Prostate gland (tissue), 2 donors: ENCODE results near the gene DDX51.

ENCODE experiments used
- POLR2A ChIP-seq: fragments of 450-650 bp; IDR thresholded peaks from one replicate; pipeline ENCODE4 v1.6.1; 2016; ENCODE audit warnings: antibody characterized with exemption, mild to moderate bottlenecking
- TF ChIP-seq, protein P1 (sequence below), 4 experiments: fragments of 200-600 bp in 2 of 4; fragments of 450-650 bp in 2 of 4; sonication (generic) in 2 of 4; IDR thresholded peaks; 1 replicate in 3 of 4; 2 replicates in 1 of 4; pipeline ENCODE4 v1.5.1; 2016 to 2019; ENCODE audit warnings: antibody characterized with exemption in 4 of 4, mild to moderate bottlenecking in 2 of 4, moderate library complexity in 2 of 4

DNA sequence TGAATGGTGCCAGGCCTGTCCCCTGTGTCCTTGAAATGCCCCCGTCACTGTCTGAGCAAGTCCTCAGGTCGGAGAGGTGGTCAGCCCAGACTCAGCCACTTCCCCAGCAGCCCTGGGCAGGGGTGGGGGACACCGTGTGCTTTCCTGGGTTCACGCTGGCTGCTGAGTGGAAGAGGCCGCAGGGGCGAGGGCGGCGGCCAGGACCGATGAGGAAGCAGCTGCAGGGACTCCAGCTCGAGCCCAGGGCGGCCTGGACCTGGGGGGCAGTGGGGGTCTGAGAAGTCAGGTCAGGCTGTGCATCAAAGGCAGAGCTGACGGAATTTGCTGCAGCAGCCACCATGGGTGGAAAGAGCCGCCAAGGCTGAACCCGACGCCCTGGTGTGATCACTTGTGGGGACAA, 28.5 kb upstream of the DDX51 start:
- no peak for TF ChIP-seq POLR2A
- TF ChIP-seq, protein P1, sequence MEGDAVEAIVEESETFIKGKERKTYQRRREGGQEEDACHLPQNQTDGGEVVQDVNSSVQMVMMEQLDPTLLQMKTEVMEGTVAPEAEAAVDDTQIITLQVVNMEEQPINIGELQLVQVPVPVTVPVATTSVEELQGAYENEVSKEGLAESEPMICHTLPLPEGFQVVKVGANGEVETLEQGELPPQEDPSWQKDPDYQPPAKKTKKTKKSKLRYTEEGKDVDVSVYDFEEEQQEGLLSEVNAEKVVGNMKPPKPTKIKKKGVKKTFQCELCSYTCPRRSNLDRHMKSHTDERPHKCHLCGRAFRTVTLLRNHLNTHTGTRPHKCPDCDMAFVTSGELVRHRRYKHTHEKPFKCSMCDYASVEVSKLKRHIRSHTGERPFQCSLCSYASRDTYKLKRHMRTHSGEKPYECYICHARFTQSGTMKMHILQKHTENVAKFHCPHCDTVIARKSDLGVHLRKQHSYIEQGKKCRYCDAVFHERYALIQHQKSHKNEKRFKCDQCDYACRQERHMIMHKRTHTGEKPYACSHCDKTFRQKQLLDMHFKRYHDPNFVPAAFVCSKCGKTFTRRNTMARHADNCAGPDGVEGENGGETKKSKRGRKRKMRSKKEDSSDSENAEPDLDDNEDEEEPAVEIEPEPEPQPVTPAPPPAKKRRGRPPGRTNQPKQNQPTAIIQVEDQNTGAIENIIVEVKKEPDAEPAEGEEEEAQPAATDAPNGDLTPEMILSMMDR (IDR thresholded peaks at IDR 0.05), result no peak
